Measurements from ENCODE around the gene C11orf98.
"Not testable (repeated sequence)": the region's sequence is repeated elsewhere in the genome, so short reads cannot be mapped to it uniquely, and the experiment has no call there.

DNA sequence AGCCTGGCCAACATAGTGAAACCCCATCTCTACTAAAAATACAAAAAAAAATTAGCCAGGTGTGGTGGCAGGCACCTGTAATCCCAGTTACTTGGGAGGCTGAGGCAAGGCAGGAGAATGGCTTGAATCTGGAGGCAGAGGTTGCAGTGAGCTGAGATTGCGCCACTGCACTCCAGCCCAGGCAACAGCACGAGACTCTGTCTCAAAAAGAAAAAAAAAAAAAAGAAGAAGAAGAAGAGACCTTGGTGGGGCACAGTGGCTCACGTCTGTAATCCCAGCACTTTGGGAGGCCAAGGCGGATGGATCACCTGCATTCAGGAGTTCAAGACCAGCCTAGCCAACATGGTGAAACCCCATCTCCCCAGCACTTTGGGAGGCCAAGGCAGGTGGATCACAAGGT is 38.9 kb upstream of the C11orf98 start:
- TF ChIP-seq CTCF (conservative IDR thresholded peaks at IDR 0.05 in 1 of 2, IDR thresholded peaks at IDR 0.05 in 1 of 2; ENCODE audit: low read depth in 1 of 2, low read length in 2 of 2); EZH2 (IDR thresholded peaks at IDR 0.05; ENCODE audit: low read length, missing control alignments): not testable (repeated sequence)
